Effector CD4-positive, alpha-beta T cell (primary cell): Measurements from ENCODE around the gene TERF2IP.

Experiments
- DNase-seq: peaks from one replicate; pipeline ENCODE4 v3.0.0-alpha.2; 2020

The TERF2IP gene

GRCh38 chr16:75644240-75645012, 3.1 kb upstream of the TERF2IP start:
- DNase-seq = no peak

DNA sequence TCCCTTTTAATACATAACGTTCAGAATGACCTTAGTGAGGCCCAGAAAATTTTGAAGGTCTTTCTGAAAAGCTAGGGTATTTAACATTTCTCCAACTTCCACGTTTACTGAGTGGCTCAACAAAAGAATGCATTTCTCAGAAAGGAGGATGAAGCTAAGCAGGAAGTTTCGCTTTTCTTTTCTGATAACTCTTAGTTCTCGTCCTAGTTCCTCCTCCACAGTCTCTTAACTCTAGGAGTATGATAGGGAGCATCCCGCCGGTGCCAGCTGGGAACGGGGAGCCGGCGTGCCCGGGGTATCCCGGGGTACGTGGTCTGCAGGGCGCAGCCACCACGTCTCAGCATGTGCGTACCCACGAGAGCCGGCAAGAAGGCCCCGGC, 471 bp upstream of the TERF2IP start:
- no peak for DNase-seq

- peak; percentile 83 for DNase-seq
These were observed 898 bp downstream of the TERF2IP start for GRCh38 chr16:75648265-75649076.

DNA sequence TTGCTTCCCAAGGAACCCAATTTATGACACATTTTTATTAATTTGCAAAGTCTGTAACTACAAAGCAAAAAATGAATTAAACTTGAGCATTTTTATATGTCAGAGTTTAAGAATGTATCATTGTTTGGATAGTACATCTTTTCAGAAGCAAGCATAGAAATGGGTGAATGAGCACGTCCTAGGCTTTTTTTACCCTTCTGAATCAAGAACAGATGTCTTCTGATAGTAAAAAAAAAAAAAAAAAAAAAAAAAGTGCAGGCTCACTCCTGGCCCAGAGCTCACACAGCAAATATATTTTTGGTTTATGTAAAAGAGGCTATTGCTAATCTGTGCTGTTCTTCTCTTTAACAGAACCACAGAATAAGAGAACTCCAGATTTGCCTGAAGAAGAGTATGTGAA, 6.3 kb downstream of the TERF2IP start:
- DNase-seq = no peak

- no peak for DNase-seq
These were observed 10.6 kb downstream of the TERF2IP start for GRCh38 chr16:75658175-75658574.

- no peak for DNase-seq
These were observed 12.7 kb downstream of the TERF2IP start for GRCh38 chr16:75660321-75660720.

- DNase-seq = no peak
These were observed 13.2 kb downstream of the TERF2IP start for GRCh38 chr16:75660726-75661302.

DNA sequence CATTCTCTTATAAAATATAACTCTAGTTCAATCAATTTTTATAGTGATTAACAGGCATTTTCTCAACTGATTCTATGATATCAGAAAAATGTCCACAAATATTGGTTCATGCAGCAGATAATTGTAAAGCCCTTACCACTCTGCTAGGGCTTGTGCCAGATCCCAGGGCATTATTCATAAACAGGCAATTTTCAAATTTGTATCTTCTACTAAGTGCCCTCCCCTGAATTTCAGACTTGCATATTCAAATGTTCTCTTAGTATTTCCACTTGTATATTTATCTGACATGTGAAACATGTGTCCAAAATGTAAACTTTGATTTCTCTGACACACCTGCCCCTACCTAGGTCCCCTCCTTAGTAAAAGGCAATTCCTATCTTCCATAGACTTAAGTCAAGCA, 19.9 kb downstream of the TERF2IP start:
- no peak for DNase-seq

GRCh38 chr16:75676909-75677308, 29.3 kb downstream of the TERF2IP start, which contains the start of gene CPHXL2:
Gene CPHXL2, minus strand, starts transcription at chr16:75677009. Its CDS starts 10 bp downstream, at chr16:75676999.
- no peak for DNase-seq

GRCh38 chr16:75679366-75679765, 31.8 kb downstream of the TERF2IP start:
- DNase-seq = no peak

- no peak for DNase-seq
These were observed 34.7 kb downstream of the TERF2IP start for GRCh38 chr16:75682308-75682707.

- DNase-seq = no peak
These were observed 39.8 kb downstream of the TERF2IP start for GRCh38 chr16:75687361-75687760.

GRCh38 chr16:75695708-75696107, 48.1 kb downstream of the TERF2IP start:
- DNase-seq = no peak

DNA sequence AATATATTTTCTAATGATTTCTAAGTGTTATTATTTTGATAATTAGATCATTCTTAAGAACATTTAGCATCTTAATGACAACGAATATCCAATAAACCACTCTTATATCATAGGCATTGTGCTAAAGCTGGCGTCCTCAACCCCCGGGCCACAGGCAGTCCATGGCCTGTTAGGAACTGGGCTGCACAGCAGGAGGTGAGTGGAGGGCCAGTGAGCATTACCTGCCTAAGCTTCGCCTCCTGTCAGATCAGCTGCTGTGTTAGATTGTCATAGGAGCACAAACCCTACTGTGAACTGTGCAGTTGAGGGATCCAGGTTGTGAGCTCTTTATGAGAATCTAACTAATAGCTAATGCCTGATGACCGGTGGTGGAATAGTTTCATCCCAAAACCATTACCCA, 50.0 kb downstream of the TERF2IP start:
- DNase-seq = no peak

GRCh38 chr16:75701361-75701760, 53.8 kb downstream of the TERF2IP start, which contains the start of gene DUXB:
Gene DUXB, minus strand, starts transcription at chr16:75701461. Its CDS starts 43 bp downstream, at chr16:75701418.
- no peak for DNase-seq

GRCh38 chr16:75702242-75702641, 54.7 kb downstream of the TERF2IP start:
- no peak for DNase-seq

GRCh38 chr16:75703306-75703705, 55.7 kb downstream of the TERF2IP start:
- no peak for DNase-seq
